Calu3 (cell line): ENCODE data around the gene EIF5AL1. TPM values are rescaled to one million over a fixed set of nuclear protein-coding genes. Genes with fewer than 3 reads are reported as not detected.

ENCODE experiments used
- BruUV-seq: library from RNA; stranded (reverse); fragments of 400-500 nt; replicated peaks from 2 replicates; lab custom pipeline; 2021; lab: Mats Ljungman, UMichigan
- CTCF ChIA-PET: fragments of 300-600 bp; sonication (Branson Sonifier 250); formaldehyde crosslinking; loops from one replicate; lab custom pipeline; 2022; ENCODE audit warnings: antibody characterized with exemption; lab: Charles Lee
- DNase-seq: peaks from one replicate; pipeline ENCODE4 v3.0.0; 2022
- H3K27ac Mint-ChIP-seq: one replicate; pipeline ENCODE4 v1.8.0; 2022; ENCODE audit warnings: mixed read lengths; ENCODE audit not compliant: unreplicated experiment
- H3K27me3 Mint-ChIP-seq: one replicate; pipeline ENCODE4 v1.8.0; 2022; ENCODE audit warnings: mixed read lengths; ENCODE audit not compliant: unreplicated experiment
- H3K36me3 Mint-ChIP-seq: one replicate; pipeline ENCODE4 v1.8.0; 2022; ENCODE audit warnings: mild to moderate bottlenecking, moderate library complexity, mixed read lengths; ENCODE audit not compliant: insufficient read depth, unreplicated experiment
- H3K4me1 Mint-ChIP-seq: one replicate; pipeline ENCODE4 v1.8.0; 2022; ENCODE audit warnings: mild to moderate bottlenecking, low read depth, mixed read lengths; ENCODE audit not compliant: unreplicated experiment
- H3K4me3 Mint-ChIP-seq: one replicate; pipeline ENCODE4 v1.8.0; 2022; ENCODE audit warnings: mild to moderate bottlenecking, low read depth, moderate library complexity, mixed read lengths; ENCODE audit not compliant: unreplicated experiment
- H3K9me3 Mint-ChIP-seq: one replicate; pipeline ENCODE4 v1.8.0; 2022; ENCODE audit warnings: low read depth, mixed read lengths; ENCODE audit not compliant: unreplicated experiment
- CTCF ChIP-seq: fragments of 200-600 bp; IDR thresholded peaks from one replicate; pipeline ENCODE4 v1.8.0; 2022; ENCODE audit warnings: antibody characterized with exemption; ENCODE audit not compliant: unreplicated experiment
- intact Hi-C: fragments of 100-400 bp; cut with micrococcal nuclease; formaldehyde crosslinking; loops from one replicate; pipeline ENCODE4 v1.10.0; 2022; ENCODE audit not compliant: unreplicated experiment
- total RNA-seq: library from RNA; stranded (reverse); gene quantifications from 2 replicates; pipeline ENCODE4 v1.2.3, GENCODE V29; 2022

The EIF5AL1 gene
- total RNA-seq, 1 experiment from 2014 or later = 0.19 TPM

- H3K36me3 Mint-ChIP-seq = no peaks in the 10 kb centered on the region
- H3K9me3 Mint-ChIP-seq = no peaks in the 10 kb centered on the region
- no peak for TF ChIP-seq CTCF
- no peak for DNase-seq
- CTCF ChIA-PET = no interaction called here
- peaks cover 63% of the 10 kb centered on the region for H3K27me3 Mint-ChIP-seq
- H3K4me1 Mint-ChIP-seq = no peaks in the 10 kb centered on the region
- no peak overlapping the region for H3K27ac Mint-ChIP-seq
- no peak overlapping the region for H3K4me3 Mint-ChIP-seq
- no TSS peak for BruUV-seq
- intact Hi-C loops = loop anchor here (5.0 kb wide), 1 partner anchor 67 kb away; no protein-coding TSS in a partner anchor
Measured at GRCh38 chr10:79468841-79469585, 43.3 kb upstream of the EIF5AL1 start.

- Mint-ChIP-seq H3K4me1 (no peaks in the 10 kb centered on the region), H3K27ac (no peak overlapping the region), H3K27me3 (peaks cover 73% of the 10 kb centered on the region), H3K9me3 (no peaks in the 10 kb centered on the region), H3K36me3 (no peaks in the 10 kb centered on the region), H3K4me3 (no peak overlapping the region)
- no TSS peak for BruUV-seq
- TF ChIP-seq CTCF = no peak
- CTCF ChIA-PET = interaction anchor here (0.9 kb wide), 1 partner anchor 71 kb away, joined by 5 read pairs; no protein-coding TSS in a partner anchor
- no peak for DNase-seq
- intact Hi-C loops = no loop called here
Measured at GRCh38 chr10:79470096-79470495, 42.2 kb upstream of the EIF5AL1 start.

DNA sequence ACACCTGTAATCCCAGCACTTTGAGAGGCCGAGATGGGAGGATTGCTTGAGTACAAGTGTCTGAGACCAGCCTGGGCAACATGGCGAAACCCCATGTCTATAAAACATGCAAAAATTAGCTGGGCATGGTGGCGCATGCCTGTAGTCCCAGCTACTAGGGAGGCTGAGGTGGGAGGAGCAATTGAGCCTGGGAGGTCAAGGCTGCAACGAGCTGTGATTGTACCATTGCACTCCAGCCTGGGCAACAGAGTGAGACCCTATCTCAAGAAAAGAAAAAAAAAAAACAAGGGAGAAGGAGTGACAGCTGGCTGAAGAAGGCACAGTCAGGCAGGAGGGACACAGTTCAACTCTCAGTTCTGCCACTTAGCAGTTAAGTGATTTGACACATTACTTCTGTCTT, 40.6 kb upstream of the EIF5AL1 start:
- no peak for DNase-seq
- Mint-ChIP-seq H3K4me3 (no peak overlapping the region), H3K9me3 (no peaks in the 10 kb centered on the region), H3K4me1 (no peaks in the 10 kb centered on the region), H3K27me3 (peaks cover 90% of the 10 kb centered on the region), H3K27ac (no peak overlapping the region), H3K36me3 (no peaks in the 10 kb centered on the region)
- CTCF ChIA-PET = no interaction called here
- TF ChIP-seq CTCF = no peak
- BruUV-seq = no TSS peak
- intact Hi-C loops = no loop called here

DNA sequence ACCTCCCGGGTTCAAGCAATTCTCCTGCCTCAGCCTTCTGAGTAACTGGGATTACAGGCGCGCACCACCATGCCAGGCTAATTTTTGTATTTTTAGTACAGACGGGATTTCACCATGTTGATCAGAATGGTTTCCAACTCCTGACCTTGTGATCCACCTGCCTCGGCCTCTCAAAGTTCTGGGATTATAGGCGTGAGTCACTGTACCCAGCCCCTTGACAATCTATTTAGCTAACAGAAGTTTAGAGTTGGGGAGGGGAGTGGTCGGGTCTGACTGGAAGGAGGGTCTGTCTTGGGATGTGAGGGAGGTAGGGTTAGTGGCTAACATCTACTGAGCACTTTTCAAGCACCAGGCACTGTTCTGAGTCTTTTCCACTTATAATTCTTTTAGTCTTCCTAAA, 39.9 kb upstream of the EIF5AL1 start:
- TF ChIP-seq CTCF = no peak
- H3K27ac Mint-ChIP-seq = no peak overlapping the region
- H3K27me3 Mint-ChIP-seq = peaks cover 94% of the 10 kb centered on the region
- no peaks in the 10 kb centered on the region for H3K9me3 Mint-ChIP-seq
- H3K36me3 Mint-ChIP-seq = no peaks in the 10 kb centered on the region
- CTCF ChIA-PET = no interaction called here
- H3K4me1 Mint-ChIP-seq = no peaks in the 10 kb centered on the region
- no peak overlapping the region for H3K4me3 Mint-ChIP-seq
- DNase-seq = no peak
- intact Hi-C loops = no loop called here
- BruUV-seq = no TSS peak
